Smooth muscle cell (in vitro differentiated cells): ENCODE data around the gene DHX32. TPM values are rescaled to one million over a fixed set of nuclear protein-coding genes. Genes with fewer than 3 reads are reported as not detected.
A peak's percentile ranks its signal among the peaks of the same experiment; 100 is the strongest.

ENCODE experiments used
- DNase-seq: peaks from one replicate; lab custom pipeline; 2025; ENCODE audit not compliant: unreplicated experiment; lab: John Stamatoyannopoulos, UW
- H2AFZ ChIP-seq: fragments of 200-600 bp; sonication (generic); 2 replicates; pipeline ENCODE4 v1.6.0; 2016; ENCODE audit warnings: antibody characterized with exemption, low read depth, mild to moderate bottlenecking
- H3F3A ChIP-seq: fragments of 200-600 bp; sonication (generic); 2 replicates; pipeline ENCODE4 v1.6.0; 2017; ENCODE audit warnings: antibody characterized with exemption, low read depth
- H3K27ac ChIP-seq: fragments of 200-600 bp; sonication (generic); 2 replicates; pipeline ENCODE4 v1.5.1; 2016; ENCODE audit warnings: low read depth, mild to moderate bottlenecking
- H3K27me3 ChIP-seq: fragments of 200-600 bp; sonication (generic); 2 replicates; pipeline ENCODE4 v1.6.1; 2016; ENCODE audit warnings: low read depth, mild to moderate bottlenecking
- H3K36me3 ChIP-seq: fragments of 200-600 bp; sonication (generic); 2 replicates; pipeline ENCODE4 v1.5.1; 2016; ENCODE audit warnings: low read depth
- H3K4me1 ChIP-seq: fragments of 200-600 bp; sonication (generic); 2 replicates; pipeline ENCODE4 v1.5.1; 2016; ENCODE audit warnings: low read depth
- H3K4me2 ChIP-seq: fragments of 200-600 bp; sonication (generic); 2 replicates; pipeline ENCODE4 v1.6.0; 2016; ENCODE audit warnings: mild to moderate bottlenecking
- H3K4me3 ChIP-seq: fragments of 200-600 bp; sonication (generic); 2 replicates; pipeline ENCODE4 v1.5.1; 2016; ENCODE audit warnings: mild to moderate bottlenecking
- H3K79me2 ChIP-seq: fragments of 200-600 bp; sonication (generic); 2 replicates; pipeline ENCODE4 v1.6.0; 2016; ENCODE audit warnings: low read depth, mild to moderate bottlenecking
- H3K9ac ChIP-seq: fragments of 200-600 bp; sonication (generic); 2 replicates; pipeline ENCODE4 v1.6.0; 2016; ENCODE audit warnings: low read depth
- H3K9me3 ChIP-seq: fragments of 200-600 bp; sonication (generic); replicated peaks from 2 replicates; pipeline ENCODE4 v1.5.1; 2016; ENCODE audit warnings: low read depth
- H4K20me1 ChIP-seq: fragments of 200-600 bp; sonication (generic); 2 replicates; pipeline ENCODE4 v1.6.0; 2016; ENCODE audit warnings: low read depth
- WGBS: methylation state at CpG from one replicate; pipeline ENCODE4 v1.1.7; 2016; ENCODE audit warnings: low lambda C conversion rate; 5-methylcytosine and 5-hydroxymethylcytosine counted together
- polyA plus RNA-seq: library from polyadenylated mRNA; unstranded; fragments of >200 nt; fragmentation: Nextera tagmentation; extraction: Ambion mirVana; gene quantifications from 2 replicates; pipeline ENCODE4 v1.2.1, GENCODE V29; 2016
- total RNA-seq: library from RNA; depleted of rRNA; stranded (reverse); fragments of >200 nt; gene quantifications from 2 replicates; pipeline ENCODE4 v1.2.3, GENCODE V29; 2014
- TF ChIP-seq, protein P1 (sequence below): fragments of 200-600 bp; sonication (generic); IDR thresholded peaks from 2 replicates; pipeline ENCODE4 v1.5.1; 2017; ENCODE audit warnings: borderline replicate concordance, mild to moderate bottlenecking, antibody characterized with exemption; ENCODE audit not compliant: insufficient read depth, poor library complexity, severe bottlenecking

The DHX32 gene
- total and polyA plus RNA-seq, 2 experiments from 2014 or later = 31.8 to 56.1 TPM

DNA sequence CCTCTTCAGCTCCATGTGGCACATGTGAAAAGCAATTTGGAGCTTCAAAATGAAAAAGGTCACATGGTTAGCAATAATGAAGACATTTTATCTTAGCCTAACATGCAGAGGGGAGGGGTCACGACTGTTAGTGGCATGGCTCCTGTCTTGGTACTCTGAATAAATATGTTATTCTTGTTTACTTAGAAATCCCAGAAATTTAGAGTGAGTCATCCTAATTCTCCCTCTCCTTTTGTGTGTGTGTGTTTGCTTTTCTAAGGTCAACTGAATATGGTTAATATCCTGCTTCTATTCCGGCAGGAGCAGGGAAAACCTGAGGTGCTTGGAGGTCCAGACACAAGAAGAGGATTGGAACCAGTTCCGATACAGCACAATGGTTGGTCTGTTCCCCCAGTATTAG is 40.1 kb downstream of the DHX32 start:
- Histone ChIP-seq H3K9ac (no peak overlapping the region), H3F3A (no peaks in the 10 kb centered on the region), H3K27ac (no peak overlapping the region), H3K36me3 (peaks cover 29% of the 10 kb centered on the region), H4K20me1 (no peaks in the 10 kb centered on the region), H3K27me3 (no peaks in the 10 kb centered on the region), H3K4me2 (no peak overlapping the region), H3K4me3 (no peak overlapping the region), H3K4me1 (no peaks in the 10 kb centered on the region), H3K9me3 (no peaks in the 10 kb centered on the region), H2AFZ (no peak overlapping the region), H3K79me2 (no peaks in the 10 kb centered on the region)
- TF ChIP-seq, protein P1, sequence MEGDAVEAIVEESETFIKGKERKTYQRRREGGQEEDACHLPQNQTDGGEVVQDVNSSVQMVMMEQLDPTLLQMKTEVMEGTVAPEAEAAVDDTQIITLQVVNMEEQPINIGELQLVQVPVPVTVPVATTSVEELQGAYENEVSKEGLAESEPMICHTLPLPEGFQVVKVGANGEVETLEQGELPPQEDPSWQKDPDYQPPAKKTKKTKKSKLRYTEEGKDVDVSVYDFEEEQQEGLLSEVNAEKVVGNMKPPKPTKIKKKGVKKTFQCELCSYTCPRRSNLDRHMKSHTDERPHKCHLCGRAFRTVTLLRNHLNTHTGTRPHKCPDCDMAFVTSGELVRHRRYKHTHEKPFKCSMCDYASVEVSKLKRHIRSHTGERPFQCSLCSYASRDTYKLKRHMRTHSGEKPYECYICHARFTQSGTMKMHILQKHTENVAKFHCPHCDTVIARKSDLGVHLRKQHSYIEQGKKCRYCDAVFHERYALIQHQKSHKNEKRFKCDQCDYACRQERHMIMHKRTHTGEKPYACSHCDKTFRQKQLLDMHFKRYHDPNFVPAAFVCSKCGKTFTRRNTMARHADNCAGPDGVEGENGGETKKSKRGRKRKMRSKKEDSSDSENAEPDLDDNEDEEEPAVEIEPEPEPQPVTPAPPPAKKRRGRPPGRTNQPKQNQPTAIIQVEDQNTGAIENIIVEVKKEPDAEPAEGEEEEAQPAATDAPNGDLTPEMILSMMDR = no peak
- no peak for DNase-seq
- 94% methylated on average over 3 of the region's 3 CpGs for WGBS

DNA sequence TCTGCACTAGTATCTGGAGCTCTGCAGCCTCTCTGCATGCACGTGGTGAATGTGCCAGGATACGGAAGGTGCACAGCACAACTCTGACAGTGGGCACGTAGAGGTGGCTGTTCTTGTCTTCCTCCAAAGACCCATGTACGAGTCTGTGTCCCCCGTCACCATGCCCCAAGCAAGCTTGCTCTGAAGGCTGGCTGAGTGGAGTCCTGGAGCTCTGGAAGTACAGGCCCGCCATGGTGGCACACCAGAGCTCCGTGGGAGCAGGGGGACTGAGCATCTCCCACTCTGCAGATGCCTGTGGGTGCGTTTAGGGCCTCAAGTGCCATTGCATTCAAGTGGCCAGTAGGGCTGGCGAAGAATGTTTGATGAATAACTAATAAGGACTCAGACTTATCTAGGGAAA is 40.7 kb downstream of the DHX32 start:
- Histone ChIP-seq H3K4me3 (no peak overlapping the region), H3K36me3 (peaks cover 29% of the 10 kb centered on the region), H2AFZ (no peak overlapping the region), H3K4me1 (no peaks in the 10 kb centered on the region), H3K27me3 (no peaks in the 10 kb centered on the region), H3F3A (no peaks in the 10 kb centered on the region), H3K9me3 (no peaks in the 10 kb centered on the region), H3K79me2 (no peaks in the 10 kb centered on the region), H3K27ac (no peak overlapping the region), H4K20me1 (no peaks in the 10 kb centered on the region), H3K4me2 (no peak overlapping the region), H3K9ac (no peak overlapping the region)
- 97% methylated on average over 9 of the region's 9 CpGs for WGBS
- no peak for DNase-seq
- TF ChIP-seq, protein P1 = no peak

DNA sequence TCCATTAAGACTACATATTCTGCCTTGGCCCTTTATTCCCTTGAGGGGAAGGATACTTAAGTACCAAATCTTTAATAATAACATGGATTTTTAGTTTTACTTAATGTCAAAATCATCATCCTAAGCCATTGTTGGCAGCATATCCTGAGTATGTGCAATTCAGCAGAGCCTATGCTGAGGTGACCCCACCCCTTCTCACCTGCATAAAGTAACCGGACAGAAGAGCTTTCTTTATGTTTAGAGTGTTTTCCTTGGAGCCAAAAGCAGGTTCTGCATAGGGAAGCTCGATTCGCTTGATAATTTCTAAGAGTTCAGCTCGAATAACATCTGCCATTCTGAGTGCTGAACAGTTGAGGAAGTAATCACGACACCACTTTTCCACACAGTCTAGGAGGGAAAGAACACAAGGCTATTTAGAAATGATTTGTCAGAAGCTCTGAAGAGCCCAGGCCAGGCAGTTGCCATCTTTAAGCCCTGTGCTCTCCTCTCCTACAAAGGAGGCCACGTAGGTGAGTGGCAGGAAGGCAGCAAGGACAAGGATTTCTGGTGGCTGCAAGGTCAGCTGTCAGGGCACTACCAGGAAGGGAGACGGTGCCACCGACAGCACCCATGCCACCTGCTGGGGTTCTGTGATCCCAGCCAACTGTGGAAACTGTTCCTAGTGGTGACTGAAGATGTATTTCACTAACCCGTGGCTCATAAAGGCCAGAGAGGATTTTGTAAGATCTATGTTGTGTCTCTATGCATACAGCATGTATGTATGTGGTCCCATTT is 42.1 kb downstream of the DHX32 start:
- Histone ChIP-seq H3K36me3 (peaks cover 31% of the 10 kb centered on the region), H2AFZ (no peak overlapping the region), H3K27me3 (no peaks in the 10 kb centered on the region), H3K79me2 (no peaks in the 10 kb centered on the region), H3K9ac (no peak overlapping the region), H3K4me1 (no peaks in the 10 kb centered on the region), H3F3A (peaks cover 3% of the 10 kb centered on the region), H3K4me2 (no peak overlapping the region), H3K9me3 (no peaks in the 10 kb centered on the region), H3K27ac (no peak overlapping the region), H4K20me1 (no peaks in the 10 kb centered on the region), H3K4me3 (no peak overlapping the region)
- no peak for DNase-seq
- TF ChIP-seq, protein P1 = no peak
- 96% methylated on average over 9 of the region's 9 CpGs for WGBS

DNA sequence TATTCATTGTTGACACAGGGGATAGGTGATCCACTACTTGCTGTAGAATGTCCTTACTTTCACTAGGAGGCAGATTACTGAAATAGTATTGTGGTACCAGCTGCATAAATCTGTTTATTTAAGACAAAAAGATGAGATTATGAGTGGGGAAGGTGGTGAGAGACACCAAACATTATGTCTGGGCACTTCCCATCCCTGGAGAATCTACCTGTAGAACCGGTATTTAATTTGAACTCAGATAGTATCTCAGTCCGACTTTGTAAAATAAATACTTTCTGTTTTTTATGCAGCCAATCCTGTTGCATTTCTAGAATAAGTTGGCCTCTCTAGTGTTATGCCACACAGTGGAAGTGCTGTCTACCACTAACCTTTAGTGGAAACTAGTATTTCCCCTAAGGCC is 44.3 kb downstream of the DHX32 start:
- Histone ChIP-seq H2AFZ (no peak overlapping the region), H3K27me3 (no peaks in the 10 kb centered on the region), H3K9me3 (no peaks in the 10 kb centered on the region), H3K9ac (no peak overlapping the region), H4K20me1 (no peaks in the 10 kb centered on the region), H3K79me2 (no peaks in the 10 kb centered on the region), H3F3A (peaks cover 4% of the 10 kb centered on the region), H3K4me2 (no peak overlapping the region), H3K36me3 (peaks cover 37% of the 10 kb centered on the region), H3K4me3 (no peak overlapping the region), H3K4me1 (no peaks in the 10 kb centered on the region), H3K27ac (peak overlapping the region; percentile 11)
- TF ChIP-seq, protein P1 = no peak
- no peak for DNase-seq
- 70% methylated on average over 2 of the region's 2 CpGs for WGBS
